ENCODE data around the gene DPP7. TPM values are rescaled to one million over a fixed set of nuclear protein-coding genes. Genes with fewer than 3 reads are reported as not detected.
A peak's percentile ranks its signal among the peaks of the same experiment; 100 is the strongest.

Gene DPP7
- total and polyA plus RNA-seq, 7 donors: 26.6 to 158 (median 91.3) TPM

GRCh38 chr9:137116027-137116507 is 1.5 kb upstream of the DPP7 start:
- TF ChIP-seq, protein P1, sequence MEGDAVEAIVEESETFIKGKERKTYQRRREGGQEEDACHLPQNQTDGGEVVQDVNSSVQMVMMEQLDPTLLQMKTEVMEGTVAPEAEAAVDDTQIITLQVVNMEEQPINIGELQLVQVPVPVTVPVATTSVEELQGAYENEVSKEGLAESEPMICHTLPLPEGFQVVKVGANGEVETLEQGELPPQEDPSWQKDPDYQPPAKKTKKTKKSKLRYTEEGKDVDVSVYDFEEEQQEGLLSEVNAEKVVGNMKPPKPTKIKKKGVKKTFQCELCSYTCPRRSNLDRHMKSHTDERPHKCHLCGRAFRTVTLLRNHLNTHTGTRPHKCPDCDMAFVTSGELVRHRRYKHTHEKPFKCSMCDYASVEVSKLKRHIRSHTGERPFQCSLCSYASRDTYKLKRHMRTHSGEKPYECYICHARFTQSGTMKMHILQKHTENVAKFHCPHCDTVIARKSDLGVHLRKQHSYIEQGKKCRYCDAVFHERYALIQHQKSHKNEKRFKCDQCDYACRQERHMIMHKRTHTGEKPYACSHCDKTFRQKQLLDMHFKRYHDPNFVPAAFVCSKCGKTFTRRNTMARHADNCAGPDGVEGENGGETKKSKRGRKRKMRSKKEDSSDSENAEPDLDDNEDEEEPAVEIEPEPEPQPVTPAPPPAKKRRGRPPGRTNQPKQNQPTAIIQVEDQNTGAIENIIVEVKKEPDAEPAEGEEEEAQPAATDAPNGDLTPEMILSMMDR (IDR thresholded peaks at IDR 0.05): no peak
- TF ChIP-seq POLR2A (IDR thresholded peaks at IDR 0.05): no peak
- TF ChIP-seq EP300 (IDR thresholded peaks at IDR 0.05): no peak
- no peak for TF ChIP-seq POLR2AphosphoS5 (IDR thresholded peaks at IDR 0.05)
- no peak for DNase-seq
- intact Hi-C loops (cut with DNase I): no loop called here
- WGBS, 2 donors: 55 to 74% methylated on average over 6 of the region's 6 CpGs
- H3K9me3 ChIP-seq: no peaks in the 10 kb centered on the region
- H3K27me3 ChIP-seq: no peaks in the 10 kb centered on the region
- H3K4me3 ChIP-seq: no peak overlapping the region
- peaks cover 6 to 21% (median 10%) of the 10 kb centered on the region in 4 donors for H3K36me3 ChIP-seq
- no peak overlapping the region for H3K27ac ChIP-seq
- peaks cover 0 to 18% (median 14%) of the 10 kb centered on the region in 4 donors for H3K4me1 ChIP-seq

DNA sequence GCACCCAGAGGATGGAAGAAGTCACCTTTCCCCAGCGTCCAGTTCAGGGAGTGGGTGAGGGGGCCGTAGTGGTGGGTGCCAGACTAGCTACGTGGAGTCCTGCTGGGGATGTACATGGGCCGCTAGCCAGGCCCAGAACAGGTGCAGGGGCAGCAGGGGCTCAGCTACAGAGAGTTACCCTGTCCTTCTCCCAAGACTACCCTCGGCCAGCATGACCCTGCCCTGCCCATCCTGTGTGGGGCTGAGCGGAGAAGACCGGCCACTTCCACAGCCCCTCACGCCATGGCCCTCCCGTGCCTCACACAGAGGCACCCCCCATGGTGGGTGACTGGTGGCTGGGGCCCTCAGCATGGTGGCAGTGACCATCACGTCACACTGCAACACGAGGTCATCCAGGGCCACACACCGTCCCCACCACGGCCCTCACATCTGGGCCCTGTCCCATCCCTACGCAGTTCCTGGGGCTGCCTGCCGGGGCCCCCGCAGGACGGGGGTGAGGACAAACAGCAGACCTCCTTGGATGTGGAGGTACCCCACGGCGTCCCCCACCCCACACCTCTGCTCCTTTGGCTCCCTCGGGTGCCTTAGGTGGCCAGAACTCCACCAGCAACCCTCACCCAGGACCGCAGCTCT is 977 bp upstream of the DPP7 start:
- H3K27me3 ChIP-seq: no peaks in the 10 kb centered on the region
- WGBS, 2 donors: 61 to 85% methylated on average over 21 of the region's 21 CpGs
- intact Hi-C loops (cut with DNase I): loop anchor here (2.0 kb wide), 2 partner anchors 29 to 107 kb away; partner anchors contain the start of genes MAN1B1 and RNF208
- no peak for DNase-seq
- peaks cover 0 to 18% (median 14%) of the 10 kb centered on the region in 4 donors for H3K4me1 ChIP-seq
- no peak overlapping the region for H3K27ac ChIP-seq
- TF ChIP-seq, protein P1 (IDR thresholded peaks at IDR 0.05): no peak
- TF ChIP-seq POLR2A (IDR thresholded peaks at IDR 0.05) (no peak), EP300 (IDR thresholded peaks at IDR 0.05) (no peak), POLR2AphosphoS5 (IDR thresholded peaks at IDR 0.05) (no peak)
- peaks cover 10 to 25% (median 13%) of the 10 kb centered on the region in 4 donors for H3K36me3 ChIP-seq
- peak overlapping the region in 3 of 4 donors; percentile 67 to 80 (median 69) for H3K4me3 ChIP-seq
- H3K9me3 ChIP-seq: no peaks in the 10 kb centered on the region

DNA sequence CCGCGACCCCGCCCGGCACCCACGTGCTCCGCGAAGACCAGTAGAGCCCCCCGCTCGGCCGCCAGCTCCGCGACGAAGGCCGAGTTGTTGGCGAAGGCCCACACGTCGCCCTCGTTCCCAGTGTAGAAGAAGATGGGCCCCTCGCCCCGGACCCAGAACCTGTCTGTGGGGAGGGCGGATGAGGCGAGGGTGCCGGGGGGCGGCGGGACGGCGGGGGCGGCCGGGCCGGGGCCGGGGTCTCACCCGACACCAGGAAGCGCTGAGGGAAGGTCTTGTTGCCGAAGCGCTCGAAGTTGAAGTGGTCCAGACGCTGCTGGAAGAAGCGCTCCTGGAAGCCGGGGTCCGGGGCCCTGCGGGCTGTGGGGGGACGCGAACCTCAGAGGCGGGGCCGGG is 317 bp downstream of the DPP7 start:
- no peaks in the 10 kb centered on the region for H3K27me3 ChIP-seq
- peak overlapping the region; percentile 44 to 66 (median 52) for H3K27ac ChIP-seq
- peak overlapping the region; percentile 67 to 86 (median 74) for H3K4me3 ChIP-seq
- peaks cover 10 to 38% (median 19%) of the 10 kb centered on the region in 4 donors for H3K36me3 ChIP-seq
- intact Hi-C loops (cut with DNase I): loop anchor here (2.0 kb wide), 2 partner anchors 27 to 109 kb away; partner anchors contain the start of genes MAN1B1 and RNF208
- DNase-seq: peak; percentile 70
- H3K4me1 ChIP-seq: peaks cover 0 to 18% (median 14%) of the 10 kb centered on the region in 4 donors
- WGBS, 2 donors: 1% methylated on average over 45 of the region's 45 CpGs
- no peaks in the 10 kb centered on the region for H3K9me3 ChIP-seq
- TF ChIP-seq POLR2AphosphoS5 (IDR thresholded peaks at IDR 0.05) (no peak), EP300 (IDR thresholded peaks at IDR 0.05) (no peak), POLR2A (IDR thresholded peaks at IDR 0.05) (no peak)
- TF ChIP-seq, protein P1 (IDR thresholded peaks at IDR 0.05): no peak

DNA sequence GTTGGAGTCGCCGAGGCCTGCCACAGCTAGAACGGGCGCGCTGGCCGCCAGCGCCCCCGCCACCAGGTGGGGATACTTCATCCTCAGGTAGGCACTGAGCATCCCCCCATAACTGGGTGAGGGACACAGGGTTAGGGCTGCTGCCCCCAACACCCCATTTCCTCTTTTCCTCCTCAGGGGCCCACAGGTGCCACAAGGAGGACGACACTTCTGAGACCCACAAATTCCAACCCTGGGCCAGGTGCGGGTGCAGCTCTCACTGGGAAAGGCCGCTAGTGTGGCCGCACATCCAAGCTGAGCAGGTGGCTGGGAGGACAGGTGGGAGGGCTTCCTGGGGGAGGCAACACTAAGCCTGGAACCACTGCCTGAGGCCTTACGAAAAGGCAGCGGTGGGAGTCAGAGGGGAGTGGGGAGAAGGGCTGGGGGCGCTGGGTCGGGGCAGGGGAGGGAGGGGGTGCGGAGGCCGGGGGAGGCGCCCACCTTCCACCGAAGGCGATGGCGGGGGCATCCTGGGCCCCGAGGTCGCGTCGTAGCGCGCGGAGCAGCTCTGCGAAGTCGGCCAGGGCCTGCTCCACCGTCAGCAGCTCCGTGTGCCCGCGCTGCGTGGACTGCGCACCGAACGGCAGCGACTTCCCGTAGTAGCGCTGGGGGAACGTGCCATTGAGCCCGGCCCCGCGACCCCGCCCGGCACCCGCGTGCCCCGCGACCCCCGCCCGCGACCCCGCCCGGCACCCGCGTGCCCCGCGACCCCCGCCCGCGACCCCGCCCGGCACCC is 961 bp downstream of the DPP7 start:
- peak; percentile 62 for DNase-seq
- intact Hi-C loops (cut with DNase I): loop anchor here (2.0 kb wide), 2 partner anchors 27 to 109 kb away; partner anchors contain the start of genes MAN1B1 and RNF208
- WGBS, 2 donors: 28 to 44% methylated on average over 66 of the region's 66 CpGs
- Histone ChIP-seq H3K27ac (no peak overlapping the region), H3K36me3 (peaks cover 10 to 43% (median 22%) of the 10 kb centered on the region in 4 donors), H3K9me3 (no peaks in the 10 kb centered on the region), H3K27me3 (no peaks in the 10 kb centered on the region), H3K4me1 (peaks cover 0 to 18% (median 14%) of the 10 kb centered on the region in 4 donors), H3K4me3 (peak overlapping the region; percentile 16 to 80 (median 68))
- TF ChIP-seq POLR2AphosphoS5 (IDR thresholded peaks at IDR 0.05) (no peak), EP300 (IDR thresholded peaks at IDR 0.05) (no peak), POLR2A (IDR thresholded peaks at IDR 0.05) (no peak)
- TF ChIP-seq, protein P1 (IDR thresholded peaks at IDR 0.05): no peak

Measured in sigmoid colon (tissue), 7 donors.